Fibroblast of lung (primary cell): ENCODE data around the gene YRDC.

Source experiments
- CTCF ChIP-seq, 2 donors: IDR thresholded peaks in 1 of 2; conservative IDR thresholded peaks in 1 of 2; 1 replicate in 1 of 2; 2 replicates in 1 of 2; pipeline ENCODE4 v1.5.1; 2011 to 2012; ENCODE audit warnings: low read length in 2 of 2, control low read depth in 1 of 2, inconsistent platforms in 1 of 2, low read depth in 1 of 2, mild to moderate bottlenecking in 1 of 2
- EZH2 ChIP-seq: IDR thresholded peaks from 2 replicates; pipeline ENCODE4 v1.5.1; 2012; ENCODE audit warnings: low read length, control low read depth, mild to moderate bottlenecking; ENCODE audit errors: missing control alignments

- no peak for TF ChIP-seq CTCF (conservative IDR thresholded peaks at IDR 0.05 in 1 of 2, IDR thresholded peaks at IDR 0.05 in 1 of 2; ENCODE audit: low read depth in 1 of 2, low read length in 2 of 2)
- TF ChIP-seq EZH2: no peak
Measured at GRCh38 chr1:37822906-37823815, 15.2 kb upstream of the YRDC start.
